Gastroesophageal sphincter (tissue), 4 donors: ENCODE results near the gene KRT23. TPM values are rescaled to one million over a fixed set of nuclear protein-coding genes. Genes with fewer than 3 reads are reported as not detected.

ENCODE experiments used
- ATAC-seq: fragments of 150-250 bp; one replicate; pipeline ENCODE4 v1.9.1; 2016; ENCODE audit warnings: mild to moderate bottlenecking, moderate library complexity
- H3K27ac ChIP-seq, 4 donors: fragments of 200-600 bp; sonication (generic) in 3 of 4; 1 replicate in 3 of 4; 2 replicates in 1 of 4; pipeline ENCODE4 v1.5.1; 2016 to 2019
- H3K27me3 ChIP-seq: fragments of 200-600 bp; sonication (generic); one replicate; pipeline ENCODE4 v1.5.1; 2019
- H3K36me3 ChIP-seq, 2 donors: fragments of 200-600 bp; sonication (generic); one replicate each; pipeline ENCODE4 v1.5.1; 2019; ENCODE audit warnings: control low read depth in 1 of 2
- H3K4me1 ChIP-seq, 3 donors: fragments of 200-600 bp; sonication (generic); 1 replicate in 2 of 3; 2 replicates in 1 of 3; pipeline ENCODE4 v1.5.1; 2016 to 2019; ENCODE audit warnings: control low read depth in 2 of 3
- H3K4me3 ChIP-seq, 2 donors: fragments of 200-600 bp; sonication (generic); one replicate each; pipeline ENCODE4 v1.5.1; 2019; ENCODE audit warnings: mild to moderate bottlenecking in 1 of 2, moderate library complexity in 1 of 2
- H3K9me3 ChIP-seq, 3 donors: fragments of 200-600 bp; sonication (generic); one replicate each; pipeline ENCODE4 v1.5.1; 2017 to 2019; ENCODE audit warnings: control low read depth in 2 of 3
- CTCF ChIP-seq, 4 experiments: fragments of 200-600 bp in 2 of 4; fragments of 450-650 bp in 2 of 4; sonication (generic) in 1 of 4; IDR thresholded peaks; one replicate each; pipeline ENCODE4 v1.5.1; 2017 to 2019; ENCODE audit warnings: antibody characterized with exemption in 4 of 4, mild to moderate bottlenecking in 2 of 4, moderate library complexity in 2 of 4
- EP300 ChIP-seq: sonication (generic); formaldehyde crosslinking; IDR thresholded peaks from one replicate; pipeline ENCODE4 v1.6.1; 2017; ENCODE audit warnings: antibody characterized with exemption, mild to moderate bottlenecking
- POLR2A ChIP-seq, 2 donors: fragments of 450-650 bp; IDR thresholded peaks; one replicate each; pipeline ENCODE4 v1.6.1; 2017; ENCODE audit warnings: antibody characterized with exemption in 2 of 2, mild to moderate bottlenecking in 2 of 2, moderate library complexity in 1 of 2
- POLR2AphosphoS5 ChIP-seq: sonication (generic); formaldehyde crosslinking; IDR thresholded peaks from one replicate; pipeline ENCODE4 v1.6.1; 2017; ENCODE audit warnings: antibody characterized with exemption
- WGBS, 2 donors: methylation state at CpG; one replicate each; pipeline ENCODE4 v1.1.5; 2018; ENCODE audit warnings: low coverage in 1 of 2; 5-methylcytosine and 5-hydroxymethylcytosine counted together
- total RNA-seq, 4 donors: library from RNA; depleted of rRNA; stranded (reverse); fragments of >200 nt; gene quantifications; one replicate each; pipeline ENCODE4 v1.1.0, GENCODE V29; 2016

The KRT23 gene
- total RNA-seq, 4 donors from 2014 or later = 6.1 TPM; not detected in 3

DNA sequence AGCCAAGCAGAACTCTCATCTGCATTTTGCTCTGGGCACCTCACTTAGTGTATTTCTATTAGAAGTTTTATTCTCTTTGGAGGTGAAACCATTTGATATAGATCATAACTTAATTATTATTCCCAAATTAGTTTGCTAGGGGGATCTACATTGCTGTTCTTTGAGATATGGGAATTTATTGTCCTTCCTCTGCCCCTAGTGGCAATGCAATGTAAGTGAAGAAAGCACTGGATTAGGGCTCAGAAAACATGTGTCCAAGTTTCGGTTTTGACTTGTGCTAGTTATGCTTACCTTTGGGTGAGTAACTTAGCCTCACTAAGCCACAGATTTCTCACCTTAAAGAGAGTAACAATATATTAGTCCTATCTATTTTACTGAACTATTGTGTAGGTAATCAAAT, 26.4 kb upstream of the KRT23 start:
- TF ChIP-seq POLR2A (IDR thresholded peaks at IDR 0.05) (no peak), CTCF (IDR thresholded peaks at IDR 0.05) (peak; percentile 14 to 43 (median 24))
- no peak overlapping the region for H3K4me3 ChIP-seq
- no peak overlapping the region for H3K27ac ChIP-seq
- peaks cover 13% of the 10 kb centered on the region for H3K27me3 ChIP-seq
- 50 to 53% methylated on average over 1 of the region's 1 CpG for WGBS, 2 donors
- no peaks in the 10 kb centered on the region for H3K36me3 ChIP-seq
- no peaks in the 10 kb centered on the region for H3K9me3 ChIP-seq
- H3K4me1 ChIP-seq = no peaks in the 10 kb centered on the region
- no peak for ATAC-seq

- H3K4me1 ChIP-seq = no peaks in the 10 kb centered on the region
- WGBS, 2 donors = 83 to 87% methylated on average over 3 to 4 of the region's 4 CpGs
- TF ChIP-seq POLR2A (IDR thresholded peaks at IDR 0.05) (no peak), EP300 (no peak), CTCF (IDR thresholded peaks at IDR 0.05) (no peak), POLR2AphosphoS5 (no peak)
- H3K36me3 ChIP-seq = no peaks in the 10 kb centered on the region
- ATAC-seq = no peak
- H3K27me3 ChIP-seq = peaks cover 13% of the 10 kb centered on the region
- H3K9me3 ChIP-seq = no peaks in the 10 kb centered on the region
- H3K27ac ChIP-seq = no peak overlapping the region
- H3K4me3 ChIP-seq = no peak overlapping the region
Measured at GRCh38 chr17:40962059-40962561, 24.7 kb upstream of the KRT23 start.

DNA sequence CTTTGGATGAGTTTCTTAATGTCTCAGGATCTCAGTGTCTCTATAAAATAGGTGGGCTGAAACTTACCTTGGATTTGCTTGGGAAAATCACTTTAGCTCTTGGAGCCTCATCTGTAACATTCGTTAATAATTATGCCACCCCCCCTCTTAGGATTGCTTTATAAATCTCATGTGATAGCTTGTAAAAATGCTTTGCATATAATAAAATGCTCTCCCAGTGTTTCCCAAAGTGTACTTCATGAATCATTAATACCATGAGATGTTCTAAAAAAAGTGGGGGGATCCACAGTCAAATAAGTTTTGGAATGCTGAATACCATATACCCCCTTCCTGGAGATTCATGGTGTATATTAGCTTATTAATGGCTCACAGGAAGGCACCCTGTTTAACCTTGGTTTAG, 24.1 kb upstream of the KRT23 start:
- no peak for ATAC-seq
- no peak for TF ChIP-seq POLR2AphosphoS5
- TF ChIP-seq EP300 = no peak
- TF ChIP-seq CTCF (IDR thresholded peaks at IDR 0.05) = no peak
- TF ChIP-seq POLR2A (IDR thresholded peaks at IDR 0.05) = no peak
- H3K4me3 ChIP-seq = no peak overlapping the region
- H3K4me1 ChIP-seq = no peaks in the 10 kb centered on the region
- no peaks in the 10 kb centered on the region for H3K9me3 ChIP-seq
- peaks cover 13% of the 10 kb centered on the region for H3K27me3 ChIP-seq
- no peak overlapping the region for H3K27ac ChIP-seq
- WGBS, 2 donors = 71 to 100% methylated on average over 1 of the region's 1 CpG
- H3K36me3 ChIP-seq = no peaks in the 10 kb centered on the region

DNA sequence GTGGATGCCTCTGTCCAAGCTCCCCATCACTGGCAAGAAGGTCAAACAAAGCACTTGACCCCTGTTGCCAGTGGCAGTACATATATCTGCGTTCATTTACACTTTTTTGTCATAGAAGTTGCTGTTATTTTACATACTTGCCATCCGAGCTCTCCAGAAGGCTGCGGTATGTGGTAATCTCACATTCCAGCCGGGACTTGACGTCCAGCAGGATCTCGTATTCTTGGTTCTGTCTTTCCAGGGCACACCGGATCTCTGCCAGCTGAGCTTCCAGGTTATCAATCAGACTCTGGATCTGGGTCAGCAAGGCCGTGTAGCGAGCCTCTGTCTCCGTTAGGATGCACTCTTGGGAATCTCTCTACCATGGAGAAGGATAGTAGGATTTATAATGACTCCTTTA, 22.7 kb upstream of the KRT23 start:
- H3K4me1 ChIP-seq = no peaks in the 10 kb centered on the region
- no peak overlapping the region for H3K4me3 ChIP-seq
- no peak for ATAC-seq
- no peak for TF ChIP-seq POLR2AphosphoS5
- TF ChIP-seq CTCF (IDR thresholded peaks at IDR 0.05) = no peak
- no peak for TF ChIP-seq POLR2A (IDR thresholded peaks at IDR 0.05)
- TF ChIP-seq EP300 = no peak
- H3K36me3 ChIP-seq = no peaks in the 10 kb centered on the region
- no peak overlapping the region for H3K27ac ChIP-seq
- 56 to 68% methylated on average over 10 of the region's 10 CpGs for WGBS, 2 donors
- H3K27me3 ChIP-seq = peaks cover 16% of the 10 kb centered on the region
- no peaks in the 10 kb centered on the region for H3K9me3 ChIP-seq

- Histone ChIP-seq H3K9me3 (no peaks in the 10 kb centered on the region), H3K27ac (no peak overlapping the region), H3K4me1 (no peaks in the 10 kb centered on the region), H3K27me3 (peaks cover 17% of the 10 kb centered on the region), H3K36me3 (no peaks in the 10 kb centered on the region), H3K4me3 (no peak overlapping the region)
- WGBS, 2 donors = 67 to 89% methylated on average over 8 to 12 of the region's 12 CpGs
- TF ChIP-seq EP300 (no peak), POLR2AphosphoS5 (no peak), CTCF (IDR thresholded peaks at IDR 0.05) (no peak), POLR2A (IDR thresholded peaks at IDR 0.05) (no peak)
- no peak for ATAC-seq
Measured at GRCh38 chr17:40958086-40958953, 20.9 kb upstream of the KRT23 start.
